ENCODE measurements around the gene PDCD7.
"Not testable (repeated sequence)": the region's sequence is repeated elsewhere in the genome, so short reads cannot be mapped to it uniquely, and the experiment has no call there.

PDCD7 gene

DNA sequence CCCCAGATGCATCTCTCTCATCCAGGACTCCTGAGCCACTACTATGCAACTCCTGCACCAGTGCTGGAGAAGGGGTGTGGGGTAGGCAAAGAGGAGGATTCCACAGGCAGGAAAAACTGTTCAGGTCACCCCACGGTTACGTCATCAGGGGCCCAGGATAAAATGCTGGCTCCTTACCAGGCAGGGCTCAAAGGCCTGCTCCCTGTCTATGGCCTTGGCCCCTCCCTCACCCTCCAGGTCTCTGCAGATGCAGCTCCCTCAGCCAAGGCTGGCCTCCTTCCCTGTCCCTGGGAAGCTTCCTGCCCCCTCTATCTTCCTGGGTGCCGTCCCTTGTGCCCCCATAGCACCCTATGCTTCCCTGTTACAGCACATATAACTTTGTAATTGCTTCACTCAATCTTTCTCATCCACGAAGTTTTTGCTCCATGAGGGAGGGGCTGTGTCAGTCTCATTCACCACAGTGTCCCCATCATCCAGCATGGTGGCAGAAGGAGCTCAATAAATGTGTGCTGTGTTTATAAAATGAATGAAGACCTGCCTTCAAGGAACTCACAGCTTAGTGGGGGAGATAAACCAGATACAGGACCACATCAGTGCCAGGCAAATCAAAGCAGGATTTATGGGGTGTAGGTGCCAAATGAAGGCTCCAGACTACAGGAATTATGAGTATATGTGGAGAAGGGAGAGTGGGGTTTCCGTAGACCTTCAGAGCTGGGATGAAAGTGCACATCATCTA lies 38.4 kb downstream of the PDCD7 start:
- TF ChIP-seq, protein P1, sequence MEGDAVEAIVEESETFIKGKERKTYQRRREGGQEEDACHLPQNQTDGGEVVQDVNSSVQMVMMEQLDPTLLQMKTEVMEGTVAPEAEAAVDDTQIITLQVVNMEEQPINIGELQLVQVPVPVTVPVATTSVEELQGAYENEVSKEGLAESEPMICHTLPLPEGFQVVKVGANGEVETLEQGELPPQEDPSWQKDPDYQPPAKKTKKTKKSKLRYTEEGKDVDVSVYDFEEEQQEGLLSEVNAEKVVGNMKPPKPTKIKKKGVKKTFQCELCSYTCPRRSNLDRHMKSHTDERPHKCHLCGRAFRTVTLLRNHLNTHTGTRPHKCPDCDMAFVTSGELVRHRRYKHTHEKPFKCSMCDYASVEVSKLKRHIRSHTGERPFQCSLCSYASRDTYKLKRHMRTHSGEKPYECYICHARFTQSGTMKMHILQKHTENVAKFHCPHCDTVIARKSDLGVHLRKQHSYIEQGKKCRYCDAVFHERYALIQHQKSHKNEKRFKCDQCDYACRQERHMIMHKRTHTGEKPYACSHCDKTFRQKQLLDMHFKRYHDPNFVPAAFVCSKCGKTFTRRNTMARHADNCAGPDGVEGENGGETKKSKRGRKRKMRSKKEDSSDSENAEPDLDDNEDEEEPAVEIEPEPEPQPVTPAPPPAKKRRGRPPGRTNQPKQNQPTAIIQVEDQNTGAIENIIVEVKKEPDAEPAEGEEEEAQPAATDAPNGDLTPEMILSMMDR (IDR thresholded peaks at IDR 0.05; ENCODE audit: low read length), result no peak
- TF ChIP-seq EZH2 (IDR thresholded peaks at IDR 0.05; ENCODE audit: borderline replicate concordance, low read length), result no peak
- Histone ChIP-seq H3K27me3 (ENCODE audit: insufficient read depth, low read length) (no peaks in the 10 kb centered on the region), H2AFZ (ENCODE audit: low read length) (no peak overlapping the region), H3K9me2 (ENCODE audit: low read depth, low read length) (no peaks in the 10 kb centered on the region), H3K4me3 (ENCODE audit: low read depth, low read length, poor library complexity, severe bottlenecking) (no peak overlapping the region), H3K4me1 (ENCODE audit: insufficient read depth, low read length, severe bottlenecking) (no peaks in the 10 kb centered on the region), H3K4me2 (ENCODE audit: low read length) (no peak overlapping the region), H3K79me2 (ENCODE audit: insufficient read depth, low read length) (no peaks in the 10 kb centered on the region), H3K9ac (ENCODE audit: low read length) (no peak overlapping the region), H3K36me3 (ENCODE audit: insufficient read depth, low read length) (peaks cover 19% of the 10 kb centered on the region; the same call in 1 of the 2 replicates), H3K9me3 (ENCODE audit: low read length) (no peaks in the 10 kb centered on the region), H4K20me1 (ENCODE audit: insufficient read depth, low read length) (no peaks in the 10 kb centered on the region), H3F3A (ENCODE audit: insufficient read depth, low read length) (no peaks in the 10 kb centered on the region), H3K27ac (ENCODE audit: low read depth, low read length, poor library complexity, severe bottlenecking) (no peak overlapping the region)

GRCh38 chr15:65094294-65094995 lies 39.2 kb downstream of the PDCD7 start:
- H2AFZ ChIP-seq (ENCODE audit: low read length), result no peak overlapping the region
- no peaks in the 10 kb centered on the region for H3K4me1 ChIP-seq (ENCODE audit: insufficient read depth, low read length, severe bottlenecking)
- H3F3A ChIP-seq (ENCODE audit: insufficient read depth, low read length), result no peaks in the 10 kb centered on the region
- H3K27ac ChIP-seq (ENCODE audit: low read depth, low read length, poor library complexity, severe bottlenecking), result no peak overlapping the region
- no peaks in the 10 kb centered on the region for H3K9me2 ChIP-seq (ENCODE audit: low read depth, low read length)
- peaks cover 15% of the 10 kb centered on the region; the same call in 1 of the 2 replicates for H3K36me3 ChIP-seq (ENCODE audit: insufficient read depth, low read length)
- no peak overlapping the region for H3K4me2 ChIP-seq (ENCODE audit: low read length)
- no peak overlapping the region for H3K9ac ChIP-seq (ENCODE audit: low read length)
- TF ChIP-seq, protein P1 (IDR thresholded peaks at IDR 0.05; ENCODE audit: low read length), result no peak
- TF ChIP-seq EZH2 (IDR thresholded peaks at IDR 0.05; ENCODE audit: borderline replicate concordance, low read length), result no peak
- no peak overlapping the region for H3K4me3 ChIP-seq (ENCODE audit: low read depth, low read length, poor library complexity, severe bottlenecking)
- H3K79me2 ChIP-seq (ENCODE audit: insufficient read depth, low read length), result no peaks in the 10 kb centered on the region
- no peaks in the 10 kb centered on the region for H3K27me3 ChIP-seq (ENCODE audit: insufficient read depth, low read length)
- no peaks in the 10 kb centered on the region for H4K20me1 ChIP-seq (ENCODE audit: insufficient read depth, low read length)
- H3K9me3 ChIP-seq (ENCODE audit: low read length), result no peaks in the 10 kb centered on the region

GRCh38 chr15:65093793-65094170 lies 39.8 kb downstream of the PDCD7 start:
- not testable (repeated sequence) for H3K27ac ChIP-seq (ENCODE audit: low read depth, low read length, poor library complexity, severe bottlenecking); H3K79me2 ChIP-seq (ENCODE audit: insufficient read depth, low read length)

More at GRCh38 chr15:65093793-65094170, 39.8 kb downstream of the PDCD7 start:
- not testable (repeated sequence) for H3K9me3 ChIP-seq (ENCODE audit: low read length); H3K4me1 ChIP-seq (ENCODE audit: insufficient read depth, low read length, severe bottlenecking); H3K9ac ChIP-seq (ENCODE audit: low read length); H3K4me2 ChIP-seq (ENCODE audit: low read length); H3K36me3 ChIP-seq (ENCODE audit: insufficient read depth, low read length); H4K20me1 ChIP-seq (ENCODE audit: insufficient read depth, low read length); H3K4me3 ChIP-seq (ENCODE audit: low read depth, low read length, poor library complexity, severe bottlenecking); H3F3A ChIP-seq (ENCODE audit: insufficient read depth, low read length); H3K9me2 ChIP-seq (ENCODE audit: low read depth, low read length); H2AFZ ChIP-seq (ENCODE audit: low read length); H3K27me3 ChIP-seq (ENCODE audit: insufficient read depth, low read length)
